HG02759 (cell line): ENCODE data around the gene PVR.
"Not testable (repeated sequence)": the region's sequence is repeated elsewhere in the genome, so short reads cannot be mapped to it uniquely, and the experiment has no call there.

Experiments used
- ATAC-seq: cut with Tn5 transposase; IDR thresholded peaks from one replicate; pipeline ENCODE4 v1.9.1; 2021; ENCODE audit warnings: mild to moderate bottlenecking, moderate library complexity; ENCODE audit not compliant: unreplicated experiment

PVR gene

GRCh38 chr19:44668985-44669764, 25.5 kb downstream of the PVR start:
- ATAC-seq, result no peak

GRCh38 chr19:44670027-44670426, 26.3 kb downstream of the PVR start:
- not testable (repeated sequence) for ATAC-seq

- ATAC-seq, result no peak
Measured at GRCh38 chr19:44671400-44671799, 27.7 kb downstream of the PVR start, which contains the start of gene CEACAM19. CEACAM19 (plus strand) TSS chr19:44671482; CDS start chr19:44671932, 450 bp downstream.

- ATAC-seq, result no peak
Measured at GRCh38 chr19:44672226-44672625, 28.5 kb downstream of the PVR start.

GRCh38 chr19:44673510-44673909, 29.8 kb downstream of the PVR start:
- no peak for ATAC-seq

GRCh38 chr19:44675521-44675920, 31.8 kb downstream of the PVR start:
- ATAC-seq, result no peak

DNA sequence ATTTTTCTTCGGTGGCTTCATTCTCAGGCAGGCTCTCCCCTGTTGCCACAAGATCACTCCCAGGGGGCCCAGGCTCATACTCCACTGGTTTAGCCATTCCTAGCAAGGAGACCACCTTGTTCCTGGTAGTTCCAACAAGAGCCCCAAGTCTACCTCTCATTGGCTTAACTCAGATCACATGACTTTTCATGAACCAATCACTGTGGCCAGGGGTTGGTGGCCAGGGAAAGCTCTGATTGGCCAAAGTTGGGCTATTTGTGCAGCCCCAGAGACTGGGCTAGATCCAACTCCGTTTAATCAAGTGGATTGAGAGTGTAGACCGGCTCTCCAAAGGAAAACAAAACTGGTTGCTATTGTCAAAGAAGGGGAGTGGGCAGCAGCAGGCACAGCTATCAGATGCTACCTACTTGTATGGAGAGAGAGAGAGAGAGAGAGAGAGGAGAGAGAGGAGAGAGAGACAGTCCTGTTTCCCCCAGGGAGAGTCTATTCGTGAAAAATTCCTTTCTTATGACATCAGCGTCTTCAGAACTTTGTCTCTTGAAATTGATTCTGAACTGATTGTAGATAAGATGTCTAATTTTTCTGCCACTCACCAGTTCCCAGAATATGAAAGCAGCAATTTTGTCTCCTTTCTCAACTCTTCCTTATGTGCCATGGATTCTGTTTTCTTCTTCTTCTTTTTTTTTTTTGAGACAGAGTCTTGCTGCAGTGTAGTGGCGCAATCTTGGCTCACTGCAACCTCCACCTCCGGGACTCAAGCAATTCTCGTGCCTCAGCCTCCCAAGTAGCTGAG, 33.5 kb downstream of the PVR start:
- ATAC-seq, result no peak

DNA sequence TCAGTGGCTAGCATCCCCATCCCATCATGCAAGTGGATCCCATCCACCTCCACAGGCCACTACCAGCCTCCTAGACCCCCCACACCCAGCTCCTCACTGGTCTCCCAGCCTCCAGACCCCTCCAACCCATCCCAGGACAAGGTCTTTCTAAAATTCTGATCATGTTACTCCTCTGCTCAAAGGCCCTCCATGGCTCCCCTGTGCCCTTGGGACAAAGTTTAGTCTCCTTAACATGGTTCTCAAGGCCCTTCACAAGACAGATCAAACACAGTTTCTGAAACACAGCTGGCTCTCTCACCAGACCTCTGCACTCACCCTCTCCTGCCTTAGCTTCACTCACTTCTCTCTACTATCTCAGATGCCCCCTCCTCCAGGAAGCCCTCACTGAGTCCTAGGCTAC, 36.8 kb downstream of the PVR start:
- no peak for ATAC-seq

DNA sequence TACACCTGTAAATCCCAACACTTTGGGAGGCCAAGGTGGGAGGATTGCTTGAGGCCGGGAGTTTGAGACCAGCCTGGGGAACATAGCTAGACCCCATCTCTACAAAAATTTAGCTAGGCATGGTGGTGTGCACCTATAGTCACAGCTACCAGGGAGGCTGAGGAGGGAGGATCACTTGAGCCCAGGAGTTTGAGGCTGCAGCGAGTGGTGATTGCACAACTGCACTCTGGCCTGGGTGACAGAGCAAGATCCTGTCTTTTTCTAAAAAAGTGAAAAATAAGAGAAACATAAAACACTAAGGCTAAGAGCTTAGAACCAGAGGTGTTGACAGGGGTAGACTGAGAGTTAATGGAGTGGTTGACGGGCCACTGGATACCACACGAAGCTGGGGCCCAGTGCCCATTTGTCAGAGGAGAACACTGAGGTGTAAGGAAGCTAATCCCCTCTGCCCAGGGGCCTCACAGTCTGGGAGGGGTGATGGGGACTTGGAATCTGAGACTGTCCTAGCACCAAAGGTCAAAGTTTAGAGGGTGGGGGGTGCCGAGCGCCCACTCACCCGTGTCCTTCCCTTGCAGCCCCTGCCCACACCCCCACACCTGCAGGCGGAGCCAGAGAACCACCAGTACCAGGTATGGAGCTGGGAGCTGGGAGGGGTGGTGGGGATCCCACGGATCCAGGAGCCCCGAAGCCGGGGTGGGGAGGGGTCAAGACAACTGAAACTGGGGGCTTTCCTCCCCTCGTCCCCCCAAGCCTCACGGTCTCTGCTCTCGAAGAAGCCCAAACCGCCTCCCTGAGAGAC, 38.5 kb downstream of the PVR start:
- no peak for ATAC-seq

DNA sequence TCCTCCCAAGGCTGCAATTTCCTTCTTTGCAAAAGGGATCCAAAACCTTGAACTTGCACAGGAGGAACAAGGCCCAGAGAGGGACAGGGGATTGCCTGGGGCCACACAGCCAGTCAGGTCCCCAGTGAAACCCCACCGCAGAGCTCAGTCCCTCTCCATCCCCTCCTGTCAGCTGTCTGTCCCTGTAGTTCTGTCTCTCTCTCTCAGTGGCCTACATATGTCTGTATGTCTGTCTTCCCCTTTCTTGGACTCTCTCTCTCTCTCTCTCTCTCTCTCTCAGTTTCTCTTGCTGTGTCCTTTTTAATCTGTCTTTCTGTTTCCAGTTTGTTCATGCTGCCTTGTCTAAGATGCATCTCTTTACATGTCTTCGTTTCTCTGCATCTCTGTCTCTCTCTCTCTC, 39.1 kb downstream of the PVR start:
- ATAC-seq, result no peak

DNA sequence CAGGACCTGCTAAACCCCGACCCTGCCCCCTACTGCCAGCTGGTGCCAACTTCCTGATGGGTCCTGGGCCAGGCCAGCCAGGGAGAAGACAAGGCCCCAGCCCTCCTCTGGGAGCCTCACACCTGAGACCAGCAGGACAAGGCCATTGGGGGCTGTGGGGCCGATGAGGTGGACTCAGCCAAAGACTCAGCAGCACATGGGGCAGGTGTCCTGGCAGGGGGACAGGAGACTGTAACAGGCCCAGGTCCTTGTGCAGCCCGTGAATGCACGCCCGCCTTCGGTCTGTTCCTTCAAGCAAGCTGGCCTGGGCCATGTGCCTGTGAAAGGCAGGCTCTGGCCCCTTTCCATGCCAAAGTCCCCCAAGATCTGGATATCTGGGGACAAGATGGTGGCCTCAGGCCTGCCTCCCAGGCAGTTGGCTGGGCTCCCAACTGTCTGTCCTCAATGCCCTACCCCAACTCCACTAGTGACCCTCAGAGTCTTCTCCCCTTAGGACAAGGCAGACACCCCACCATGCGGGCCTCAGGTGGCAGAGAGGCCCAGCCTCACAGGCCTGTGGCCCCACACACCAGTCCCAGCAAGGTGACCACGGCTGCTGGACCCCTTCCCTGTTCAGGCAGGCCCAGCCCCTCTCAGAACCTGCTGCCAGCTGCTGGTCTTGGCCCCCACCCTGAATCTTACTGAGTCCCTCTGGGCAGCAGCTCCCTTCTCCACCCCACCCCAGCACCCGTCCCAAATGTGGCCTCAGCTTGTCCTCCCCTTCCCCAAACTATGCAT, 39.9 kb downstream of the PVR start:
- ATAC-seq, result no peak

DNA sequence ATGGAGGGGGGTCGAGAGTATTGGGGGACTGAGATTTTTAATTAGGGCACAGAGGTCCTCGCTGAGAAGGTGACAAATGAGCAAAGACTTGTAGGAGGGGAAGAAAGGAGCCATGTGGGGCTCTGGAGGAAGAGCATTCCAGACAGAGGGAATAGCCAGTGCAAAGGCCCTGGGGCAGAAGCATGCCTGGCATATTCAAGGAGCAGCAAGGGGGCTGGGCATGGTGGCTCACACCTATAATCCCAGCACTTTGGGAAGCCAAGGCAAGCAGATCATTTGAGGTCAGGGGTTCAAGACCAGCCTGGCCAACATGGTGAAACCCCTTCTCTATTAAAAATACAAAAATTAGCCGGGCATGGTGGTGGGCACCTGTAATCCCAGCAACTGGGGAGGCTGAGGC, 40.7 kb downstream of the PVR start:
- ATAC-seq, result not testable (repeated sequence)

GRCh38 chr19:44684892-44685863, 41.5 kb downstream of the PVR start:
- no peak for ATAC-seq

- ATAC-seq, result no peak
Measured at GRCh38 chr19:44685877-44686276, 42.2 kb downstream of the PVR start.

DNA sequence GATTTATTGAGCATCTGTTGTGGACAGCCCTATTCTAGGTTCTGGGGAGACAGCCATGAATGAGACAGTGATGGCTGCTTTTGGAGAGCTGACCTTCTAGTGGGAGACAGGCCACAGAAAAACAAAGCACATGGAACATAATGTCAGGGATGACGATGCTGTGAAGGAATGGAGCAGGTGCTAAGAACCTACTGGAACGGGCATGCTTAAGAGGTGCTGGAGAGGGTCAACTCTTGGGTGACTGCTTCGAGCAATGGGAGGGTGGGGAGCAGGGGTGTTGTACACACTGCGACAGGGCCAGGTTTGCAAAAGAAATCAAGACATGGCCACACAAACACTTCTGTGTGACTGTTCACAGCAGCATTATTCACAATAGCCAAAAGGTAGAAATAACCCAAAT, 43.2 kb downstream of the PVR start:
- ATAC-seq, result no peak

DNA sequence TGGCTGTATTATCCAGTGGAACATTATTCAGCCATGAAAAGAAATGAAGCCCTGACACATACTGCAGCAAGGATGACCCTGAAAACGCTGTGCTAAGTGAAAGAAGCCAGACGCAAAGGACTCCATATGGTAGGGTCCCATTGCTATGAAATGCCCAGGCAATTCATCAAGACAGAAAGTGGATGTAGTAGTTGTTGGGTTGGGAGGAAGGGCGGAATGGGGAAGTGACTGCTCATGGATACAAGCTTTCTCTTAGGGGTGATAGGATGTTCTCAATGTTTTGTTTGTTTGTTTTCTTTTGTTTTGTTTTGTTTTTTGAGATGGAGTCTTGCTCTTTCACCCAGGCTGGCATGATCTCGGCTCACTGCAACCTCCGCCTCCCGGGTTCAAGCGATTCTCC, 44.2 kb downstream of the PVR start:
- no peak for ATAC-seq

- no peak for ATAC-seq
Measured at GRCh38 chr19:44689290-44690130, 45.8 kb downstream of the PVR start.

DNA sequence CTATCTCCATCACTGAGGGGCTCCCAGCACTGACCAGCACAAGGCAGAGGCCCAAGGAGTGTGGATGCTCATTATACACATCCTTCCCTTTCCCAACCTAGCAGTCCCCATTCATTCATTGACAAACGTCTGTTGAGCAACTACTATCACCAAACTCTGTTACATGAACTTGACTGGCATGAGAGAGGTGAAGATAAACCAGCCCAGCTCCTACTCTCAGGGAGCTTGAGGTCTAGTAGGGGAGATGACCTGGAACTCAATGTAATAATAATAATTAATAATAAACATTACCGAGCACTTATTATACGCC, 46.4 kb downstream of the PVR start:
- ATAC-seq, result no peak

DNA sequence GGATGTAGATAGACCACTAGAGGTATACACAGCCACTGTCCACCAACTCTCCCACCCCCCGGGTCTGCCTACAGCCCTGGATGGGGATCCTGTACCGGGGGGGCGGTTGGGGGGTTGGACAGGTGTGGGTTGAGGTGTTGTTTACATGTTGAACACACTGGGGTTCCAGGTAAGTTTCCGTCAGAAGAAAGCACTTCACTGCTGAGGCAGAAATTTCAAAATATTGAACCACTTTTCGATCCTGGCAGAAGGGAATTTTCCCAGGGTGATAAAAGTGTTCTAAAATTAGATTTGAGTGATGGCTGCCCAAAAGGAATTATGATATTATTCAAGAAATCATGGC, 48.6 kb downstream of the PVR start:
- no peak for ATAC-seq
